H9 (cell line): ENCODE data around the gene PDE8A. TPM values are rescaled to one million over a fixed set of nuclear protein-coding genes. Genes with fewer than 3 reads are reported as not detected.
A peak's percentile ranks its signal among the peaks of the same experiment; 100 is the strongest.

Experiments
- DNase-seq: peaks from one replicate; pipeline ENCODE4 v3.0.0-alpha.2; 2017
- H2AFZ ChIP-seq: one replicate; pipeline ENCODE4 v1.6.1; 2013; ENCODE audit warnings: mild to moderate bottlenecking, low read length, control low read depth, moderate library complexity
- H2AK5ac ChIP-seq: 2 replicates; pipeline ENCODE4 v1.6.1; 2013; ENCODE audit warnings: low read length, control low read depth, mixed read lengths; ENCODE audit not compliant: insufficient read length
- H2BK120ac ChIP-seq: one replicate; pipeline ENCODE4 v1.6.1; 2013; ENCODE audit warnings: low read depth, mild to moderate bottlenecking, low read length, control low read depth, inconsistent platforms; ENCODE audit not compliant: poor library complexity, severe bottlenecking
- H2BK12ac ChIP-seq: 2 replicates; pipeline ENCODE4 v1.6.1; 2013; ENCODE audit warnings: low read length, control low read depth, mixed read lengths, low read depth; ENCODE audit not compliant: insufficient read length
- H2BK15ac ChIP-seq: 2 replicates; pipeline ENCODE4 v1.6.1; 2013; ENCODE audit warnings: low read depth, low read length, control low read depth
- H2BK20ac ChIP-seq: one replicate; pipeline ENCODE4 v1.6.1; 2013; ENCODE audit warnings: low read depth, mild to moderate bottlenecking, low read length, control low read depth, inconsistent platforms; ENCODE audit not compliant: poor library complexity, severe bottlenecking
- H2BK5ac ChIP-seq: 2 replicates; pipeline ENCODE4 v1.6.1; 2013; ENCODE audit warnings: low read length, control low read depth, mixed read lengths; ENCODE audit not compliant: insufficient read length
- H3K14ac ChIP-seq: 2 replicates; pipeline ENCODE4 v1.6.1; 2013; ENCODE audit warnings: low read length, control low read depth; ENCODE audit not compliant: insufficient read depth
- H3K18ac ChIP-seq: 2 replicates; pipeline ENCODE4 v1.6.1; 2013; ENCODE audit warnings: low read depth, mild to moderate bottlenecking, mixed read lengths, low read length, control low read depth; ENCODE audit not compliant: insufficient read length
- H3K23ac ChIP-seq: 2 replicates; pipeline ENCODE4 v1.6.1; 2013; ENCODE audit warnings: low read length, control low read depth, mixed read lengths, low read depth; ENCODE audit not compliant: insufficient read length
- H3K23me2 ChIP-seq: 2 replicates; pipeline ENCODE4 v1.6.1; 2013; ENCODE audit warnings: low read depth, mild to moderate bottlenecking, mixed read lengths, low read length, control low read depth; ENCODE audit not compliant: insufficient read length, poor library complexity, severe bottlenecking
- H3K27ac ChIP-seq: 2 replicates; pipeline ENCODE4 v1.5.1; 2013; ENCODE audit warnings: low read length, control low read depth, mixed read lengths, low read depth; ENCODE audit not compliant: insufficient read length
- H3K27me3 ChIP-seq: 2 replicates; pipeline ENCODE4 v1.6.1; 2013; ENCODE audit warnings: low read length, control low read depth, inconsistent platforms; ENCODE audit not compliant: insufficient read depth
- H3K4ac ChIP-seq: 2 replicates; pipeline ENCODE4 v1.6.1; 2013; ENCODE audit warnings: low read depth, mild to moderate bottlenecking, control low read depth, inconsistent platforms, low read length, moderate library complexity
- H3K4me1 ChIP-seq: 2 replicates; pipeline ENCODE4 v1.6.1; 2013; ENCODE audit warnings: low read length, control low read depth, inconsistent platforms; ENCODE audit not compliant: insufficient read depth
- H3K4me2 ChIP-seq: 2 replicates; pipeline ENCODE4 v1.6.1; 2013; ENCODE audit warnings: low read length, control low read depth, mixed read lengths; ENCODE audit not compliant: insufficient read length, insufficient read depth
- H3K56ac ChIP-seq: 2 replicates; pipeline ENCODE4 v1.6.1; 2013; ENCODE audit warnings: low read depth, mild to moderate bottlenecking, mixed read lengths, low read length, control low read depth; ENCODE audit not compliant: insufficient read length
- H3K79me1 ChIP-seq: 2 replicates; pipeline ENCODE4 v1.6.1; 2013; ENCODE audit warnings: low read depth, mild to moderate bottlenecking, moderate library complexity, low read length, control low read depth, inconsistent platforms; ENCODE audit not compliant: insufficient read depth, poor library complexity, severe bottlenecking
- H3K79me2 ChIP-seq: 2 replicates; pipeline ENCODE4 v1.6.1; 2013; ENCODE audit warnings: low read length, control low read depth, inconsistent platforms; ENCODE audit not compliant: insufficient read depth
- H3K9ac ChIP-seq: 2 replicates; pipeline ENCODE4 v1.6.1; 2013; ENCODE audit warnings: low read length, control low read depth, mixed read lengths; ENCODE audit not compliant: insufficient read length; ENCODE audit errors: extremely low read depth
- H3K9me3 ChIP-seq: one replicate; pipeline ENCODE4 v1.6.1; 2013; ENCODE audit warnings: low read depth, low read length, inconsistent platforms; ENCODE audit not compliant: control insufficient read depth
- H3T11ph ChIP-seq: one replicate; pipeline ENCODE4 v1.6.1; 2013; ENCODE audit warnings: mild to moderate bottlenecking, low read length, control low read depth, inconsistent platforms
- H4K20me1 ChIP-seq: one replicate; pipeline ENCODE4 v1.6.1; 2013; ENCODE audit not compliant: control insufficient read depth, insufficient read length, insufficient read depth
- H4K5ac ChIP-seq: 2 replicates; pipeline ENCODE4 v1.6.1; 2013; ENCODE audit warnings: low read depth, mild to moderate bottlenecking, mixed read lengths, low read length, control low read depth; ENCODE audit not compliant: insufficient read length
- H4K8ac ChIP-seq: replicated peaks from 2 replicates; pipeline ENCODE4 v1.6.1; 2013; ENCODE audit warnings: low read length, control low read depth, mixed read lengths, low read depth; ENCODE audit not compliant: insufficient read length
- H4K91ac ChIP-seq: 2 replicates; pipeline ENCODE4 v1.6.1; 2013; ENCODE audit warnings: low read depth, mild to moderate bottlenecking, moderate library complexity, mixed read lengths, low read length, control low read depth; ENCODE audit not compliant: insufficient read length
- H3K27ac Mint-ChIP-seq, 3 experiments: 2 replicates in 2 of 3; 3 replicates in 1 of 3; pipeline ENCODE4 v1.8.0; 2020 to 2021; ENCODE audit warnings: mixed read lengths in 3 of 3, mild to moderate bottlenecking in 1 of 3, moderate library complexity in 1 of 3
- H3K27me3 Mint-ChIP-seq: 2 replicates; pipeline ENCODE4 v1.8.0; 2021; ENCODE audit warnings: low read depth, mild to moderate bottlenecking, moderate library complexity, mixed read lengths
- H3K36me3 Mint-ChIP-seq, 3 experiments: 2 replicates in 2 of 3; 3 replicates in 1 of 3; pipeline ENCODE4 v1.8.0; 2020 to 2021; ENCODE audit warnings: low read depth in 3 of 3, mixed read lengths in 3 of 3; ENCODE audit not compliant: insufficient read depth in 1 of 3
- H3K4me1 Mint-ChIP-seq, 2 experiments: 2 replicates each; pipeline ENCODE4 v1.8.0; 2020; ENCODE audit warnings: mixed read lengths in 2 of 2
- H3K4me3 Mint-ChIP-seq, 2 experiments: 2 replicates in 1 of 2; 3 replicates in 1 of 2; pipeline ENCODE4 v1.8.0; 2020 to 2021; ENCODE audit warnings: mild to moderate bottlenecking in 2 of 2, mixed read lengths in 2 of 2, moderate library complexity in 1 of 2
- H3K9me3 Mint-ChIP-seq, 2 experiments: 2 replicates in 1 of 2; 3 replicates in 1 of 2; pipeline ENCODE4 v1.8.0; 2020; ENCODE audit warnings: mild to moderate bottlenecking in 2 of 2, mixed read lengths in 2 of 2, moderate library complexity in 1 of 2
- WGBS: extraction: QIAGEN DNeasy Blood & Tissue Kit; methylation state at CpG from one replicate; pipeline ENCODE4 v1.1.7; 2013; ENCODE audit warnings: missing lambda C conversion rate, low lambda C conversion rate, mixed read lengths; ENCODE audit not compliant: insufficient read length; ENCODE audit errors: extremely low coverage; 5-methylcytosine and 5-hydroxymethylcytosine counted together
- total RNA-seq: library from RNA; stranded (reverse); gene quantifications from 2 replicates; pipeline ENCODE4 v1.2.1, GENCODE V29; 2021
- TF ChIP-seq, protein P1 (sequence below): fragments of 200-600 bp; sonication (generic); conservative IDR thresholded peaks from 3 replicates; pipeline ENCODE4 v1.8.0; 2021; ENCODE audit warnings: antibody characterized with exemption, mild to moderate bottlenecking

PDE8A gene
- total RNA-seq, 1 experiment from 2014 or later = 9.3 TPM

DNA sequence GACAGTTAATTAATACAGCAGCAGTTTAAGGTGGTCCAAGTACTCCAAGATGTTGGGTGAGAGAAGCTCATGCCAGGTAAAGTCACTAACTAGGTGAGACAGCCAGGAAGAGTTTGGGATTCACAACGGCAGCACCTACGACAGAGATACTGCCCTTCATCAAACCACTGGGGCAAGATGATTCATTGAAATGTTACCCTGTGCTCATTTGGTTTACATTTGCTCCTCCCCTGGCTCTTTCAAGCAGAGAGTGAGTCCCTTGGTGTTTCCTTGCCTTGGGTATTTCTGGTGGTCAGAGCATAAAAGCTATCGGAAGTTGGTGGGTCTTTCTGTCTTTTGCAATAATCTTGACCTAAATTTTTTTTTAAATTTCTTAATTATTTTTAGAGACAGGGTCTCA lies 19.9 kb upstream of the PDE8A start:
- H2AK5ac ChIP-seq = no peak overlapping the region
- no peaks in the 10 kb centered on the region for H3K79me1 ChIP-seq
- Mint-ChIP-seq H3K36me3 (peaks cover 6 to 20% (median 12%) of the 10 kb centered on the region in 3 experiments), H3K27ac (peak overlapping the region in 1 of 3 experiments; percentile 78; a peak in 3 of 7 replicates), H3K9me3 (peaks cover 15 to 24% of the 10 kb centered on the region in 2 experiments), H3K27me3 (no peaks in the 10 kb centered on the region), H3K4me3 (no peak overlapping the region; a peak in 1 of 5 replicates), H3K4me1 (peaks cover 23 to 31% of the 10 kb centered on the region in 2 experiments)
- no peaks in the 10 kb centered on the region for H3K27me3 ChIP-seq
- H3K23ac ChIP-seq = no peak overlapping the region
- H4K91ac ChIP-seq = no peak overlapping the region
- H4K8ac ChIP-seq = no peak overlapping the region
- no peaks in the 10 kb centered on the region for H4K20me1 ChIP-seq
- no peak overlapping the region for H2AFZ ChIP-seq
- H4K5ac ChIP-seq = no peak overlapping the region
- no peak overlapping the region for H2BK20ac ChIP-seq
- no peak overlapping the region for H2BK12ac ChIP-seq
- H2BK120ac ChIP-seq = no peak overlapping the region
- H3K23me2 ChIP-seq = no peaks in the 10 kb centered on the region
- no CpG with 5 or more reads among the region's 3 CpGs for WGBS
- H3K18ac ChIP-seq = no peak overlapping the region
- no peak overlapping the region for H3K4me2 ChIP-seq
- no peak overlapping the region for H3T11ph ChIP-seq
- H2BK15ac ChIP-seq = no peak overlapping the region
- TF ChIP-seq, protein P1, sequence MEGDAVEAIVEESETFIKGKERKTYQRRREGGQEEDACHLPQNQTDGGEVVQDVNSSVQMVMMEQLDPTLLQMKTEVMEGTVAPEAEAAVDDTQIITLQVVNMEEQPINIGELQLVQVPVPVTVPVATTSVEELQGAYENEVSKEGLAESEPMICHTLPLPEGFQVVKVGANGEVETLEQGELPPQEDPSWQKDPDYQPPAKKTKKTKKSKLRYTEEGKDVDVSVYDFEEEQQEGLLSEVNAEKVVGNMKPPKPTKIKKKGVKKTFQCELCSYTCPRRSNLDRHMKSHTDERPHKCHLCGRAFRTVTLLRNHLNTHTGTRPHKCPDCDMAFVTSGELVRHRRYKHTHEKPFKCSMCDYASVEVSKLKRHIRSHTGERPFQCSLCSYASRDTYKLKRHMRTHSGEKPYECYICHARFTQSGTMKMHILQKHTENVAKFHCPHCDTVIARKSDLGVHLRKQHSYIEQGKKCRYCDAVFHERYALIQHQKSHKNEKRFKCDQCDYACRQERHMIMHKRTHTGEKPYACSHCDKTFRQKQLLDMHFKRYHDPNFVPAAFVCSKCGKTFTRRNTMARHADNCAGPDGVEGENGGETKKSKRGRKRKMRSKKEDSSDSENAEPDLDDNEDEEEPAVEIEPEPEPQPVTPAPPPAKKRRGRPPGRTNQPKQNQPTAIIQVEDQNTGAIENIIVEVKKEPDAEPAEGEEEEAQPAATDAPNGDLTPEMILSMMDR = no peak
- no peak overlapping the region for H3K14ac ChIP-seq
- H3K9me3 ChIP-seq = peaks cover 5% of the 10 kb centered on the region
- H3K79me2 ChIP-seq = no peaks in the 10 kb centered on the region
- no peak overlapping the region for H3K56ac ChIP-seq
- no peak overlapping the region for H2BK5ac ChIP-seq
- H3K27ac ChIP-seq = no peak overlapping the region
- no peak overlapping the region for H3K9ac ChIP-seq
- DNase-seq = no peak
- peaks cover 2% of the 10 kb centered on the region for H3K4me1 ChIP-seq
- no peak overlapping the region for H3K4ac ChIP-seq
